Right lobe of liver (tissue), 4 donors: ENCODE results near the gene PTPRK.

Experiments
- CTCF ChIP-seq, 4 donors: fragments of 200-600 bp in 3 of 4; fragments of 450-650 bp in 1 of 4; IDR thresholded peaks; one replicate each; pipeline versions ENCODE4 v1.5.1 to v1.8.0; 2016 to 2022; ENCODE audit warnings: antibody characterized with exemption in 4 of 4, mild to moderate bottlenecking in 2 of 4
- POLR2A ChIP-seq: fragments of 450-650 bp; IDR thresholded peaks from one replicate; pipeline ENCODE4 v1.6.1; 2017; ENCODE audit warnings: antibody characterized with exemption, mild to moderate bottlenecking
- donor health status: DM: no; HTN: no; CAD: no.
- donor health status: DM: no; HTN: no; CAD: no.
- donor health status: DM: no; HTN: yes; CAD: no.

DNA sequence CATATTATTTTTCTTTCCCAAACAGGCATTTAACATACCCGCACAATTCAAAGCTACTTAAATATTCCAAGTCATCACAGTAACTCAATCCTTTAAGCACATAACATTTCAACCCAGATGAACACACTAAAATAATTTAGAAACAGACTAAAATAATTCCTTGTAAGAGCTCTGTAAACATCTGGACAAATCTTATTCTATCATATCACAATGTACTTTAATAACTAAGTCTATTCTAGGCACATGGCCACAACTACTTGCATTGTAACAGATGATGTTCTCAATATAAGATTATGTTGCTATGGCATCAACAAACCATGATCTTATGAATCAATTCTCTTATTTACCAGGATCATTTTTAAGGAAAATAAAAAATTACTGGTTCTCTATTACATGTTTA is 496.4 kb downstream of the PTPRK start:
- TF ChIP-seq POLR2A: no peak
- no peak for TF ChIP-seq CTCF (IDR thresholded peaks at IDR 0.05)
